Left ventricle myocardium inferior (tissue), 1 donor: ENCODE measurements around the gene LMF1. TPM values are rescaled to one million over a fixed set of nuclear protein-coding genes. Genes with fewer than 3 reads are reported as not detected.

Experiments
- DNase-seq: peaks from one replicate; pipeline ENCODE4 v3.0.0-alpha.2; 2020
- H3K27ac ChIP-seq: fragments of 200-600 bp; replicated peaks from 2 replicates; pipeline ENCODE4 v1.8.0; 2021
- H3K27me3 ChIP-seq: fragments of 200-600 bp; 2 replicates; pipeline ENCODE4 v1.8.0; 2021; ENCODE audit warnings: low read depth
- H3K36me3 ChIP-seq: fragments of 200-600 bp; 2 replicates; pipeline ENCODE4 v1.8.0; 2021
- H3K4me1 ChIP-seq: fragments of 200-600 bp; 2 replicates; pipeline ENCODE4 v1.8.0; 2021
- H3K4me3 ChIP-seq: fragments of 200-600 bp; 2 replicates; pipeline ENCODE4 v1.8.0; 2021; ENCODE audit warnings: mild to moderate bottlenecking, moderate library complexity
- H3K9me3 ChIP-seq: fragments of 200-600 bp; replicated peaks from 2 replicates; pipeline ENCODE4 v1.8.0; 2021
- CTCF ChIP-seq: fragments of 200-600 bp; IDR thresholded peaks from 2 replicates; pipeline ENCODE4 v1.8.0; 2021; ENCODE audit warnings: antibody characterized with exemption, mild to moderate bottlenecking, borderline replicate concordance
- intact Hi-C: fragments of 100-400 bp; cut with micrococcal nuclease; formaldehyde crosslinking; loops from one replicate; pipeline ENCODE4 v1.11.0; 2022
- total RNA-seq: library from RNA; stranded (reverse); fragmentation: NEBNext Ultra II Directional; extraction: Animal tissue kit (Norgen Biotek cat#: 25700); gene quantifications from one replicate; pipeline ENCODE4 v1.2.1, GENCODE V29; 2021
- donor health status: DM: no; HTN: yes; CAD: no; lungs with severe emphysema.

LMF1 gene
- total RNA-seq, 1 donor from 2014 or later: 6.6 TPM

GRCh38 chr16:870856-871561, 99.8 kb downstream of the LMF1 start:
- TF ChIP-seq CTCF: no peak
- Histone ChIP-seq H3K36me3 (peaks cover 48% of the 10 kb centered on the region), H3K27ac (no peak overlapping the region), H3K27me3 (no peaks in the 10 kb centered on the region), H3K4me1 (no peaks in the 10 kb centered on the region), H3K4me3 (no peak overlapping the region), H3K9me3 (no peaks in the 10 kb centered on the region)
- intact Hi-C loops: no loop called here
- DNase-seq: peak; percentile 10

- H3K4me1 ChIP-seq: no peaks in the 10 kb centered on the region
- intact Hi-C loops: no loop called here
- H3K9me3 ChIP-seq: no peaks in the 10 kb centered on the region
- H3K27me3 ChIP-seq: no peaks in the 10 kb centered on the region
- no peak overlapping the region for H3K4me3 ChIP-seq
- DNase-seq: no peak
- H3K36me3 ChIP-seq: peaks cover 48% of the 10 kb centered on the region
- H3K27ac ChIP-seq: no peak overlapping the region
- TF ChIP-seq CTCF: no peak
Observed at GRCh38 chr16:869823-870641, 100.8 kb downstream of the LMF1 start.

- Histone ChIP-seq H3K36me3 (peaks cover 47% of the 10 kb centered on the region), H3K27me3 (no peaks in the 10 kb centered on the region), H3K4me3 (no peak overlapping the region), H3K9me3 (no peaks in the 10 kb centered on the region), H3K4me1 (no peaks in the 10 kb centered on the region), H3K27ac (no peak overlapping the region)
- intact Hi-C loops: no loop called here
- TF ChIP-seq CTCF: no peak
- peak; percentile 6 for DNase-seq
Observed at GRCh38 chr16:868846-869822, 101.7 kb downstream of the LMF1 start.

GRCh38 chr16:868386-868755, 102.4 kb downstream of the LMF1 start:
- DNase-seq: no peak
- peaks cover 43% of the 10 kb centered on the region for H3K36me3 ChIP-seq

More at GRCh38 chr16:868386-868755, 102.4 kb downstream of the LMF1 start:
- Histone ChIP-seq H3K27ac (no peak overlapping the region), H3K27me3 (no peaks in the 10 kb centered on the region), H3K4me3 (no peak overlapping the region), H3K9me3 (no peaks in the 10 kb centered on the region), H3K4me1 (no peaks in the 10 kb centered on the region)
- TF ChIP-seq CTCF: no peak
- intact Hi-C loops: no loop called here
